GM12864 (cell line): ENCODE results near the gene PLXNC1.

Experiments used
- DNase-seq: peaks from one replicate; pipeline ENCODE4 v3.0.0-alpha.2; 2011; ENCODE audit warnings: low read depth
- H3K4me3 ChIP-seq: 2 replicates; pipeline ENCODE4 v1.5.1; 2011; ENCODE audit warnings: mild to moderate bottlenecking, low read depth, low read length, control low read depth
- CTCF ChIP-seq: IDR thresholded peaks from 2 replicates; pipeline ENCODE4 v1.5.1; 2011; ENCODE audit warnings: low read depth, mild to moderate bottlenecking, moderate library complexity, low read length, control low read depth, inconsistent platforms; ENCODE audit errors: missing control alignments

PLXNC1 gene

GRCh38 chr12:94185801-94186200 is 37.4 kb downstream of the PLXNC1 start:
- no peak overlapping the region for H3K4me3 ChIP-seq
- no peak for DNase-seq
- no peak for TF ChIP-seq CTCF

GRCh38 chr12:94186278-94187241 is 38.2 kb downstream of the PLXNC1 start:
- no peak for DNase-seq
- no peak overlapping the region for H3K4me3 ChIP-seq
- no peak for TF ChIP-seq CTCF

- no peak for DNase-seq
- H3K4me3 ChIP-seq: no peak overlapping the region
- TF ChIP-seq CTCF: no peak
These were observed 39.0 kb downstream of the PLXNC1 start for GRCh38 chr12:94187361-94187760.

GRCh38 chr12:94190623-94191022 is 42.2 kb downstream of the PLXNC1 start:
- DNase-seq: no peak
- no peak for TF ChIP-seq CTCF

GRCh38 chr12:94191023-94191422 is 42.6 kb downstream of the PLXNC1 start:
- DNase-seq: no peak
- H3K4me3 ChIP-seq: no peak overlapping the region
- no peak for TF ChIP-seq CTCF

More at GRCh38 chr12:94190623-94191022, 42.2 kb downstream of the PLXNC1 start:
- H3K4me3 ChIP-seq: no peak overlapping the region

GRCh38 chr12:94191811-94192210 is 43.4 kb downstream of the PLXNC1 start:
- no peak overlapping the region for H3K4me3 ChIP-seq
- DNase-seq: no peak
- TF ChIP-seq CTCF: no peak

- H3K4me3 ChIP-seq: no peak overlapping the region
- TF ChIP-seq CTCF: no peak
- DNase-seq: no peak
These were observed 44.1 kb downstream of the PLXNC1 start for GRCh38 chr12:94192506-94192905.
